Measurements from ENCODE around the gene RGS6. TPM values are rescaled to one million over a fixed set of nuclear protein-coding genes. Genes with fewer than 3 reads are reported as not detected.

Gene RGS6
- total RNA-seq, 4 donors from 2014 or later: 0.54 to 9.1 (median 3.3) TPM

DNA sequence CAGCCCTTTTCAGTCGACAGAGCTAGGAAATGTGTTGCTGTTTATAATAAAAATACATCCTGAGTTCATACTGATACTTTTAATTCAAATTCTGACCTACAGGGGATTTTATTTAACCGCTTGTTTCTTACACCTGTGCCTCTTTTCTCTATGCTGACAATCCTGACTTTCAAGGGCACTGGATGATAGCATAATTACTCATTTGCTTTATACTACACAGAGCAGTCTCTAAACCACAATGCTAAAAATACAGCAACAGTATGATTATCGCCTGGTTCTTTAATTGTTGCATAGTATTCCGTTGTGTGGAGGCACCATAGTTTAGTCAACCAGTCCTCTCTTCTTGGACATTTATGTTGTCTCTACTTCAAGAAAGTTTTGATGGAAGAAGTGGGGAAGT is 588.8 kb downstream of the RGS6 start:
- H3K27me3 ChIP-seq: no peaks in the 10 kb centered on the region
- no peaks in the 10 kb centered on the region for H3K36me3 ChIP-seq
- H3K27ac ChIP-seq: no peak overlapping the region
- no peak for DNase-seq
- peaks cover 0 to 14% (median 7%) of the 10 kb centered on the region in 4 donors for H3K4me1 ChIP-seq
- TF ChIP-seq POLR2A (IDR thresholded peaks at IDR 0.05) (no peak), CTCF (IDR thresholded peaks at IDR 0.05) (no peak)
- H3K4me3 ChIP-seq: no peak overlapping the region
- H3K9me3 ChIP-seq: no peaks in the 10 kb centered on the region

- Histone ChIP-seq H3K27ac (no peak overlapping the region), H3K36me3 (no peaks in the 10 kb centered on the region), H3K27me3 (no peaks in the 10 kb centered on the region), H3K9me3 (no peaks in the 10 kb centered on the region), H3K4me1 (peaks cover 0 to 14% (median 7%) of the 10 kb centered on the region in 4 donors), H3K4me3 (no peak overlapping the region)
- TF ChIP-seq CTCF (IDR thresholded peaks at IDR 0.05) (no peak), POLR2A (IDR thresholded peaks at IDR 0.05) (no peak)
- peak in 1 of 3 donors; percentile 46 for DNase-seq
Measured at GRCh38 chr14:72521968-72522741, 589.9 kb downstream of the RGS6 start.

GRCh38 chr14:72522847-72523246 is 590.6 kb downstream of the RGS6 start:
- peaks cover 0 to 8% (median 4%) of the 10 kb centered on the region in 4 donors for H3K4me1 ChIP-seq
- H3K9me3 ChIP-seq: no peaks in the 10 kb centered on the region
- H3K27ac ChIP-seq: no peak overlapping the region
- no peaks in the 10 kb centered on the region for H3K27me3 ChIP-seq
- TF ChIP-seq CTCF (IDR thresholded peaks at IDR 0.05): no peak
- no peak for TF ChIP-seq POLR2A (IDR thresholded peaks at IDR 0.05)
- H3K36me3 ChIP-seq: no peaks in the 10 kb centered on the region
- peak in 1 of 3 donors; percentile 13 for DNase-seq
- H3K4me3 ChIP-seq: no peak overlapping the region

DNA sequence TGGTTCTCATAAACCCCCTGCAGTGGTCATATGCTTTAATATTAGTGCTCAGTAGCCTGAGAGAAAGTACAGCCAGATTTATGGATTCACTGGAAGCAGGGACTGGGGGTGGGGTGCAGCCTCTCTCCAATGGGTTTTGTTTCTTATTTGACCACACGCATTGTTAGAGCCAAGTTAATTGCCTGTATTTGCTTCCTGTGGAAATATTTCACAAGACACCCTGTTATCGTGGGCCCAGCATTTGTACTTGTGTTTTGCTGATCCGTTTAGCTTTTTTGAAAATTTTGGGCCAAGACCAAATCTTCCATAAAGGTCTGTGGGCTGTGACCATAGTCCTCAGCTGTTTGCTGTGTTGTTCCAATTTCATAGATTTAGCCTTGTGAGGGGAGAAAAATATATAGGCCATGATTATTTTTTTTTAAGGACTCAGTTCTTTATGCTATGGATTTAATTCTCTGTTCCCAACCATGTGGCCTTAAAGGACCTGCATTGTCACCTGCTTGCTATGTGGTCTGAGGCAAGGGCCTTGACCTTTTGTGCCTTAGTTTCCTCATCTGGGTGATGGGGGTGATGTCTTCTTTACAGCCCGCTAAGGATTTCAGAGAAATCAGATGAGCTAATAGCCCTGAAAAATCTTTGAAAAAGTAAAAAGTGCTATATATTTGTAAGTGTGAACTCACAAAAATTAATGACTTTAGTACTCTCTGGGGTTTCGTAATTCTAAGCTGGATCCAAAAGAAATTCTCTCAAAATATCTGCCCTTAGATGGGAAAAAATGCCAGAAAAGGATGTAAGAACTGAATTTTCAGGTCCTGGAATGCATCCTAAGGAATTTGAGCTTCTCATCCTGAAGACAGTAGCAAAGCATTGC is 591.4 kb downstream of the RGS6 start:
- peak in 1 of 3 donors; percentile 34 for DNase-seq
- Histone ChIP-seq H3K4me1 (peaks cover 0 to 3% (median 0%) of the 10 kb centered on the region in 4 donors), H3K27ac (no peak overlapping the region), H3K4me3 (no peak overlapping the region), H3K36me3 (no peaks in the 10 kb centered on the region), H3K27me3 (no peaks in the 10 kb centered on the region), H3K9me3 (no peaks in the 10 kb centered on the region)
- TF ChIP-seq POLR2A (IDR thresholded peaks at IDR 0.05): no peak
- TF ChIP-seq CTCF (IDR thresholded peaks at IDR 0.05): no peak

GRCh38 chr14:72524295-72524629 is 592.0 kb downstream of the RGS6 start:
- Histone ChIP-seq H3K4me1 (peaks cover 0 to 3% (median 0%) of the 10 kb centered on the region in 4 donors), H3K4me3 (no peak overlapping the region), H3K36me3 (no peaks in the 10 kb centered on the region), H3K27ac (no peak overlapping the region), H3K27me3 (no peaks in the 10 kb centered on the region), H3K9me3 (no peaks in the 10 kb centered on the region)
- no peak for DNase-seq
- no peak for TF ChIP-seq POLR2A (IDR thresholded peaks at IDR 0.05)
- no peak for TF ChIP-seq CTCF (IDR thresholded peaks at IDR 0.05)
